Suppressor macrophage treated with lipopolysaccharide for 1 hour (primary cell): ENCODE measurements around the gene ZNF655.

Source experiments
- DNase-seq, 3 donors: peaks; one replicate each; pipeline ENCODE4 v3.0.0-alpha.2; 2020 to 2022

ZNF655 gene

GRCh38 chr7:99607548-99607947 is 49.1 kb downstream of the ZNF655 start:
- no peak for DNase-seq

- DNase-seq, result no peak
Measured at GRCh38 chr7:99614495-99614894, 56.1 kb downstream of the ZNF655 start.

GRCh38 chr7:99615989-99616358 is 57.5 kb downstream of the ZNF655 start:
- no peak for DNase-seq

- peak; percentile 89 to 90 (median 89) for DNase-seq
Measured at GRCh38 chr7:99616359-99617191, 58.1 kb downstream of the ZNF655 start, which contains the start of gene ZSCAN25. Gene ZSCAN25 (plus strand): TSS chr7:99616946. CDS start chr7:99619607, 2,661 bp downstream.

GRCh38 chr7:99617192-99617781 is 58.8 kb downstream of the ZNF655 start:
- no peak for DNase-seq

GRCh38 chr7:99618726-99619125 is 60.3 kb downstream of the ZNF655 start:
- DNase-seq, result no peak

GRCh38 chr7:99619571-99620130 is 61.2 kb downstream of the ZNF655 start:
- no peak for DNase-seq

GRCh38 chr7:99621271-99621670 is 62.8 kb downstream of the ZNF655 start:
- DNase-seq, result no peak

- DNase-seq, result no peak
Measured at GRCh38 chr7:99622596-99622995, 64.2 kb downstream of the ZNF655 start.

- DNase-seq, result no peak
Measured at GRCh38 chr7:99623091-99623693, 64.8 kb downstream of the ZNF655 start.

GRCh38 chr7:99623702-99624447 is 65.4 kb downstream of the ZNF655 start:
- no peak for DNase-seq

- no peak for DNase-seq
Measured at GRCh38 chr7:99624484-99624883, 66.0 kb downstream of the ZNF655 start.

- DNase-seq, result no peak
Measured at GRCh38 chr7:99625321-99625720, 66.9 kb downstream of the ZNF655 start.

- DNase-seq, result no peak
Measured at GRCh38 chr7:99625961-99626360, 67.5 kb downstream of the ZNF655 start.
